HK-2 (cell line): Measurements from ENCODE around the gene CST4.
"Not testable (repeated sequence)": the region's sequence is repeated elsewhere in the genome, so short reads cannot be mapped to it uniquely, and the experiment has no call there.

ENCODE experiments used
- DNase-seq: peaks from one replicate; pipeline ENCODE4 v3.0.0-alpha.2; 2018; ENCODE audit not compliant: unreplicated experiment

CST4 gene

DNA sequence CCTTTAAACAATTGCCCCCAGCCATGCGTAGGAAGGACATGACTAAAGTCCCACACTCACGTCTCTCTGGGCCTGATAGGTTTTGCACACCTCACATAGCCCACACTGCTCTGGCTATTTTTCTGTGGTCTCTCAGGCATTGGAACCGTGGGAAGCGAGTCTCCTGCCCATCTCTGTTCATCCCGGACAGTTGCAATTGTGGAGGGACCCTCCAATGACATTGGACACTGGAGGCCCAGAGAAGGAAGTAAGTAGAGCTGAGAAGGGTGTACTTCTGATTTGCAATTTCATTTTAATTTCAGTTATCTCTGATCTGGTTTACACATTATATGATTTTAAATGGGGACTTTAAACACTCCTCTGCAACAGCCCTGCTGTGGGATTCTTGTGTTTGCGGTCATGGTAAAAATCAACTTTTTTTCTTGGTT lies 27.8 kb downstream of the CST4 start:
- DNase-seq = no peak

DNA sequence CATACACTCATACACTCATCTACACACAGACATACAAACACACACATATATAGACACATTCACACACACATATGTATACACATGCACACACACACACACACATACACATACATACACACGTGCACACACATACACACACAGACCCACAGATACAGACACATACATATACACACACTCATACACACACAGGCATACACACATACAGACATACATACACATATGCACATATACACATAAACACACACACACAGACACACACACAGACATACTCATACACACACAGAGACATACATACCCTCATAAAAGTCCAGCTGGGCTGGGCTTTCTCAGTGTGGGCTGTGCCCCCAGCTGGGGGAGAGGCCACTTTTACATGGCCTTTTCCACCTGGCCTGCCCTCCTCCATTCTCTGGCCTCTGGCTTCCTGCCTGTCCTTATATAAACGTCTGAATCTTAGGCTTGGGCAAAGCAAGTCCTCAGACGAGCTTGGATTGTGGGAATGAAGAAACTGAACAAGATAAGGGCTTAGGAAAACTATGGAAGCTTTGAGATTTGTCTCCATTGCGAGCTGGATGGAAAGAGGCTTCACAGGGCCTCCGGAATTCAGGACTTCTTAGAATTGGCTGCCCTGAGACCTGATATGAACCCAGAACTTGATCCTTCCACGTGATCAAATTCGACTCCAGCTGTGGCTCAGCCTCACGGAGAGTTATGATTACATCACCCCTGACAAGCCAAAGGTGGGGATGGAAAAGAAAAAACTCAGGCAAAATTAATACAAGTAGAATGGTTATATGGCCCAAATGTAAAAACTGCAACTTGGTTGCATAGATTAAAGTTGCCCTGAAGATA lies 28.6 kb downstream of the CST4 start:
- no peak for DNase-seq

DNA sequence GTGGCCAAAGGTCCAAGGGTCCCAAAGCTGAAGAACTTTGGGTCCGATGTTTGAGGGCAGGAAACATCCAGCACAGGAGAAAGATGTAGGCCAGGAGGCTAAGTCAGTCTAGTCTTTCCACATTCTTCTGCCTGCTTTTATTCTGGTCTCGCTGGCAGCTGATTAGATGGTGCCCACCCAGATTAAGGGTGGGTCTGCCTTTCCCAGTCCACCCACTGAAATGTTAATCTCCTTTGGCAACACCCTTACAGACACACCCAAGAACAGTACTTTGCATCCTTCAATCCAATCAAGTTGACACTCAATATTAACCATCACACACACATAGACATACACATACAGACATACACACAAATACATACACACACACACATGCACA lies 29.2 kb downstream of the CST4 start:
- DNase-seq = not testable (repeated sequence)

DNA sequence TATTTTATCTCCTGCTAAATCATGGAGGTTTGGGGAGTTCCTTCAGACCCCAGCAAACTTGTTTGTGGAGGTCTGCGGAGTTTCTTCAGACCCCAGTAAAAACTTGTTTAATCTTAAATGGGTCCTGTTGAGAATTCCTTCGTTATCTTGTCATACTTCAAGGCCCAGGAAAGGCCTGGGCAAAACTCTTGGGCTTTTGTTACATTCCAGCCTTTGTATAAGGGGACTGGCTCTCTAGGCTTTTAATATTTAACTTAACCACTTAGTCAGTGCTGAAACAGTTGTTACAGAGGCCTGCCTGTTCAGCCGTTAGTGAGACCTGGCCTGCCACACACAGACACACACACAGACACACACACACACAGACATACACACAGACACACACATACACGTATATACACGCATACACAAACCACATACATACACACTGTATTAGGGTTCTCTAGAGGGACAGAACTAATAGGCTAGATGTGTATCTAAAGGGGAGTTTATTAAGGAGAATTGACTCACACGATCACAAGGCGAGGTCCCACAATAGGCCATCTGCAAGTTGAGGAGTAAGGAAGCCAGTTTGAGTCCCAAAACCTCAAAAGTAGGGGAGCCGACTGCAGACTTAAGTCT lies 29.7 kb downstream of the CST4 start:
- DNase-seq = peak; percentile 66

DNA sequence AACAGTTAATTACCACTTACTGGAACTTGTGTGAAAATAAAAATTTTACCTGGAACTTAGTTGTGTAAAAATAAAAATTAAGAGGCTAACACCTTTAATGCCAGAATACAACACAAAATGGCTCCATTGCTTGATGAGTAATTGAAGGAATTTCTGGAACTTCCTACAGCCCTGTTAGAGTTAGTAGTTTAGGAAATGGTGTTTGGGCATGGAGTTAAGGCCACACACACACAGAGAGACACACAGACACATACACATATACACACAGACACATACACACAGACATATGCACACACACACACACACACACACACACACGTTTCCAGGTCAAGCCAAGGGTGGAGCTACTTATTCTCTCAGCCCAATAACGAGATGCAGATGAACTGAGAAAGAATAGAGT lies 30.5 kb downstream of the CST4 start:
- DNase-seq = no peak

DNA sequence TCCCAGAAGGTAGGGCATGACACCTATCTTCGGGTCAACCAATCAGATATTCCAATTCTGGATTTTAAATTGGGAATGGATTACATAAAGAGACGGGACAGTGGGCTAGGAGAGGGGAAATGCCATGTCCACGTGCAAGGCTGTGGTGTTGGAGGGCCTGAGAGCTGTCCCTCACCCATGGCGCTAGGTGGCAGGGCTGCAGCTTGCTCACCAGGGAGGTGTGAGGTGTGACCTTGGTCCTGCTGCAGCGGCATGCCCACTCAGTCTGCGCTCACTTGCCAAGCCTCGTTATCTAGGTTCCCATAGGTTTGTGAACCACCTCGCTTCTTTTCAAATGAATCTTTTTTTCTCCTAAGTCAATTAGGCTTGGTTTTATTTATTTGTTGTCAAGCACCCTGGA lies 31.6 kb downstream of the CST4 start:
- no peak for DNase-seq

DNA sequence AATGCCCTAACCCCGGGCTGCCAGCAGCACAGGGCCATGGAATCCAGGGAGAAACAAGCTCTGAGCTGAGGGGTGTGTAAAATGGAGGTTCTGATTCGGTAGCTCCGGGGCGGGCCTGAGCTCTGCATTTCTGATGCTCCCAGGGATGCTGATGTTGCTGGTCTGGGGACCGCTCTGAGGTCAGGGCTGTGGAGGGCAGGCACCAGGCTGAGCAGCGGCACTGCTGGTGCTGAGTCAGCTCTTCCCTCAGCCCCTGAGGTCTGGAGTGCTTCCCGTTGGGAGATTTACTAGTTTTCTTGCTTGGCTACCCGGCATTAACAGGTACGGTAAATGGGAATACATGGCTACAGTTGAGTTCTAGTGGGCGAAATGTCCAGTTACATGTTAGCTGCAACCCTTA lies 32.5 kb downstream of the CST4 start:
- DNase-seq = no peak

DNA sequence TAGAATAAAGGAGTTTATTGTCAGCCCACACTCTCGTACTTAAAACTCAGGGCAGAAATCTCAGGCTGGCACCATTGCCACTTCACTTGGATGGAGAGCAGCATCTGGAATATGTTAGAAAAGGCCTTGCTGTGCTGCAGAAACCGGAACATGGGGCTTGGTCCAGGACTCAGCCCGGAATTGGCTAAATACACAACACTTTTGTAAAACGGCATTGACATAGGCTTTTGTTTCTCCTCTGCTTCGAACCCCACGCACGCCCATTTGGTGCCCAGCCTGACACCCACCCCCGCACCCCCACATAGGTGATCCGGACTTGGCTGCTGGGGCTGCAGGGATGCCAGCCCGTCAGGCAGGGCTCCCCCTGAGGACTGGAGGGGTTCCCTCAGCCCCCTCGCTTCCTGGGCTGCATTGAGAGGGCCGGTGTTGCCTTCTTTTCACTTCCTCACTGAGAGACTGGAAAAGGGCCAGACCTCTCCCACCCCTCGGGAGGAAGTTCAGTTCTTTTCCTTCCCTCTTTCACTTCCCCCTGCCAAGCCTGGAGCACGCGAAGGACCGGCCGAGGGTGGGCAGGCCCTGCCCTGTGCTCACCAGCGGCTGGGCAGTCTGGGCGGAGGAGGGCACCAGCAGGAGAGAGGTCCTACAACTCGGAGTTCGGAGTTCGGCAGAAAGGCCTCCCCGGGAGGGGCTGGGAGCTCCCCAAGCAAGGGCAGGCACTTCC lies 33.2 kb downstream of the CST4 start:
- DNase-seq = no peak

DNA sequence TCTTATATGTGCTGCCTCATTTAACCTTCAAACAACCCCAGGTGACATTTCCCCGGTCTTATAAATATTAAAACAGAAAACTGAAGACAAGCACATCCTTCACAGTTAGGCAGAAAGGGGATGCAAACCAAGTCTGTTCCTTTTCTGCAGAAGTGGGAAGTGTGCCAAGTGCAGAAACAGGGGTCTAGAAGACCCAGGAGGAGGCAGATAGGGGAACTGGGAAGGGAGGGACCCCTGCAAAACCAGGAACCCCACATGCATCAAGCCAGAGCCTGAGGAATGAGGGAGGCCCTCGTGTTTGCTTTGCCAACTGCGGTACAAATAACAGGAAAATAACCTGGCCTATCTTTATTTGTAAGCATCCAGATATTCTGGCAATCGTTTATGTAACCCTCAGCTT lies 34.1 kb downstream of the CST4 start:
- no peak for DNase-seq

DNA sequence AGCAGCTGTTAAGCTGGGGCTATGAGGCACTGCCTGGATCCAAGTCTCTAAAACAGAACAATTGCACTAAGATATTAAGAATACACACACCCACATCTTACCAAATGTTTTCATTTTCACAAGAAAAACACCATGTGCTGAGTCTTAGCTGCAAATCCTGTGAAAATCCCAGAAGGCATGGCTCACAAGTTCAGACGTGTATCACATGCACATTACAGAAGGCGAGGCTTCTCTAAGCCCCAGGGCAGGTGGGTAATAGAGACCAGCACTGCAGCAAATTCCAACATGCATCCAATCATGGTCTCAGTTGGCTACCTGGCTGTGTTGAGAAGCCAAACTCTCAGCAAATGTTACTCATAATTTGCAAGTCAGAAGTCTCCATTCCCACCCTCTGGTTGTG lies 34.8 kb downstream of the CST4 start:
- DNase-seq = no peak

DNA sequence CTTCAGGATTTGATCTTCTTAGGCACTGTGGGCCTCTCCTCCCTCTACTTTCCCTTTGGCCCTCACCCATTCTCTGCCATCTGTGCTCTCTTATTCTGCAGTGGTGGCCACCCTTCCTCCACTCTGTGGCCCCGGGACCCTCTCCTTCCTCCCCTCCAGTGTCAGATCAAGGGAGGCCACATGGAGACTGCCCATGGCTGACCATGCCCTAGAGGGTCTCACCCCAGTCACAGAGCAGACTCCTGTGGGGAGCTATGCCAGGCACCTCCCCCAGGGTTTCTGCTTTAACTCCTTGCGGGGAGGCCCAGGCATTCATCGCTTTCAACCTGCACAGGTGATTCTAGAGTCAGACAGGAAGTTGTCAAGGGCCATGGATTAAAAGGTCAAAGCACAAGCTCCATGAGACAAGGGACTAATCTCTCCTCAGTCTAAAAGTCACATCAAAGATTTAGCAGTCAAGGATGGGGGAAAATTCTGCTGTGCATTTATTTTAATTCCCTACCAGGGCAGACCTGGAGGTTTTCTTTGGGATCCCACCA lies 35.4 kb downstream of the CST4 start:
- DNase-seq = no peak

DNA sequence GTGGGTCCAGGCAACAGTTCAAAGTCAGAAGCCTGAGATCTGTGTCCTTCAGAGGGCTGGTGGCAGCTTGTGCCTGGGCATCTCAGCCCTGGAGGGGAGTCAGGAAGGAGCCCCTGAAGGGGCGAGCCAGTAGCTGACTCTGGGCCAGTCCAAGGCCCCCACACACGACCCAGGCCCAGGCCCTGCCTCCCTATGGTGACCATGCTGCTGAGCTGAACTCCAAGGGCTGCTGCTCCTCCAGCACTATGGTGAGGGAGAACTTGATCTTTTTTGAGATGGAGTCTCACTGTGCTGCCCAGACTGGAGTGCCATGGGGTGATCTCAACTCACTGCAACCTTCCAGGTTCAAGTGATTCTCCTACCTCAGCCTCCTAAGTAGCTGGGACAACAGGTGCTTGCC lies 35.9 kb downstream of the CST4 start:
- no peak for DNase-seq

DNA sequence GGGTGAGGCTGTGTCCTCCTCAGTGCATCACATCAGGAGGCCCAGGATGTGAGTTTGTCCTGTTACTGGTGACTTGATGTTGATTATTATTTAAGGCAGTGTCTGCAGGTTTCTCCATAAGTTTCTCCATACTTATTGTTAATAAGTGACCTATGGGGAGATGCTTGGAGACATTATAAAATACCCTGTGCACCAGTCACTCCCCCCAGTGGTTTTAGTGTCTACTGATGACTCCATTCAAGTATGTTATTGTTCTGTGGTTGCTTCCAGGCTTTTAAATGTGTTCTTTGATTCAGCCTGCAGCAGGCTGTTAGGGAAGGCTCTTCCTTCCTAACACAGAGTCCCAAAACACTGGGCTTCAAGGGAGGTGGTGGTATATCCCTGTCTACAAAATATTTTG lies 36.5 kb downstream of the CST4 start:
- no peak for DNase-seq

DNA sequence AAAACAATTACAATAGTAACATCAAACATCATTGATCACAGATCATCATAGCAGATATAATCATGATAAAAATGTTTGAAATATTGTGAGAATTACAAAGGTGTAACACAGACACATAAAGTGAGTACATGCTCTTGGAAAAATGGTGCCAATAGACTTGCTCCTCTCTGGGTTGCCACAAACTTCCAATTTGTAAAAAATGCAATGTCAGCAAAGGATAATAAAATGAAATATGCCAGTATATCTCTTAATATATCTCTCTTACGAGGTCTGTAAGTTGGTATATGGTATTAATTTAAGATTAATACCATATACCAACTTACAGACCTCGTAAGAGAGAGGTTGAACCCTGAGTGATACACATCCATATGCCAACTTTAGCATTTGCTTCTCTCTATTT lies 37.7 kb downstream of the CST4 start:
- DNase-seq = no peak

DNA sequence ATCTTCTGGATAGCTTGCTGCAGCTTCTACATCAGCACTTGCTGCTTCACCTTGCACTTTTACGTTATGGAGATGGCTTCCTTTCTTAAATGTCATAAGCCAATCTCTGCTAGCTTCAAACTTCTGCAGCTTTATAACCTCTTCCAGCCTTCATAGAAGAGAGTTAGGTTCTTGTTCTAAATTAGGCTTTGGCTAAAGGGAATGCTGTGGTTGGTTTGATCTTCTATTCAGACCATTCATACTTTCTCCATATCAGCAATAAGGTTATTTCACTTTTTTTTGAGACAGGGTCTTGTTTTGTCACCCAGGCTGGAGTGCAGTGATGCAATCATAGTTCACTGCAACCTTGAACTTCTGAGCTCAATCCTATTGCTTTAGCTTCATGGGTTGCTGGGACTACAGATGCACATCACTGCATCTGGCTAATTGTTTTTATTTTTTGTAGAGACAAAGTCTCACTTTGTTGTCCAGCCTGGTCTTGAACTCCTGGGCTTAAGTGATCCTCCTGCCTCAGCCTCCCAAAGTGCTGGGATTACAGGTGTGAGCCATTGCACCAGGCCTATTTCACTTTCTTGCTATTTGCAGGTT lies 38.9 kb downstream of the CST4 start:
- no peak for DNase-seq

DNA sequence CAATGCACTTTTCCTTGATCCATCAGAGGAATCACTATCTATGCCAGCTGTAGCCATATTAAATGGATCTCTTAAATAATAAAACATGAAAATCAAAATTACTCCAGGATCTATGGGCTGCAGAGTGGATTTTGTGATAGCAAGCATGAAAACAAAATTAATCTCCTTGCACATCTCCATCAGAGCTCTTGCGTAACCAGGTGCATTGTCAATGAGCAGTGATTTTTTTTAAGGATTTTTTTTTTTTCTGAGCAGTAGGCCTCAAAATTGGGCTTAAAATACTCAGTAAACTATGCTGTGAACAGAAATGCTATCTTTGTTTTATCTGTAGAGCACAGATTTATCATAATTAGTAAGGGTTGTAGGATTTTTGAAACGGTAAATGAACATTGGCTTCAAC lies 39.6 kb downstream of the CST4 start:
- no peak for DNase-seq

DNA sequence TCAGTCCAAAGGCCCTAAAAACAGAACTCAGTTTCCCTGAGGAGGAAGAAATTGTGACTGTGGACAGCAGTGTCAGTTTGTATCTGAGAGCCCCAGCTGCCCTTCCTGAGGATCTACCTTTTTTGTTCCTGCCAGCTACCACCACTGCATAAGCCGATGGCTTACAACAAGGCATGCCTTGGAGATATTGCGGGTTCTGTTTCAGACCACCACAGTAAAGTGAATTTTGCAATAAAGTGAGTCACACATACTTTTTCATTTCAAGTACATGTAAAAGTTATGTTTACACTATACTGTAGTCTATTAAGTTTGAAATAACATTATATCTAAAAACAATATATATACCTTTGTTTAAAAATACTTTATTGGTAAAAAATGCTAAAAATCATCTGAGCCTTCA lies 41.5 kb downstream of the CST4 start:
- no peak for DNase-seq

DNA sequence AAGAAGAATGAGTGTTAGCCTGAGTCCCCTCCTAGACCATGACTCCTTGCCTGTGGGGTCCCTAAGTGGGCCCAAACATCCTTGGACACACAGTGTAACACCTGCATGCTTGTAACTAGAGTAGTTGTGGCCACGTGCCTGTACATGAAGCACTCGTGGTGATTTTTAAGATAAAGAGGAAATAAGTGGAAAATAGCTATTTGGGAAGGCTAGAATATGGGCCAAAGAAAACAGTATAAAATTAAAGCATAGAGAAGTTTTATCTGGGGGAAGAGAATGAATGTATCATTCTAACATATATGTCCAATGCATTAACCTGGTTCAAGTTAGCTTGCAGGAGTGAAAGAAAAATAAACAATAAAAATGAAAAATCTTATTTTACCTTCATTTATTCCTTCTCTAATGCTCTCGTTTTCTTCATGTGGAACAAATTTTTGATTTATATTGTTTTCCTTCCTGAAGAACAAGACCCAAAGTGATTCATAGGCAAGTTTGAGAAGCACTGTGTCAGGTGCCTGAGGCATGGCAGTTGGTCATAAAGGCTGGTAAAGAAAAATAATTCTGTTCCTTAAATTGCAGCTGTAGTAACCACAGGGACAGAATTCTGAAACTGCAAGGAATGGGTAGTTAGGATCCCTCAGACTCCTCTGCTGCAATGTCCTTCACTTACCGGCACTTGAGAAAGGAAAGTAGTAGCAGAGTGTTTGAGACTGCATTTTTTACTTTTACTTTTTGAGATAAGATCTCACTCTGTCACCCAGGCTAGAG lies 42.5 kb downstream of the CST4 start:
- no peak for DNase-seq

DNA sequence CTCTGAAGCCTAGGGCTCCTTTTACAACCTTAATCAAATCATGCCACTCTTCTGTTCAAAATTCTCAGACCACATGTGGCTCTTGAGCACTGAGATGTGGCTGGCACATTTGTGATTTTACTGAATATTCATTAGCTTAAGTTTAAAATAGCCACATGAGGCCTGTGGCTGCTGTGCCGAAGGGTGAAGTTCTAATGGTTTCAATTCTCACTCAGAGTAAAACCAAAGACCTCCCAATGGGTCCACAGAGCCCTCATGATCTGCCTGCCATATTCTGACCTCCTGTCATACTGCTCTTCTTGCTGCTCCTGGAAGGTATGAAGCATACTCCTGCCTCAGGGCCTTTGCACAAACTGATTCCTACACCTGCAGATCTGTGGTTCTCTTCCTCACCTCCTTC lies 43.3 kb downstream of the CST4 start:
- no peak for DNase-seq

DNA sequence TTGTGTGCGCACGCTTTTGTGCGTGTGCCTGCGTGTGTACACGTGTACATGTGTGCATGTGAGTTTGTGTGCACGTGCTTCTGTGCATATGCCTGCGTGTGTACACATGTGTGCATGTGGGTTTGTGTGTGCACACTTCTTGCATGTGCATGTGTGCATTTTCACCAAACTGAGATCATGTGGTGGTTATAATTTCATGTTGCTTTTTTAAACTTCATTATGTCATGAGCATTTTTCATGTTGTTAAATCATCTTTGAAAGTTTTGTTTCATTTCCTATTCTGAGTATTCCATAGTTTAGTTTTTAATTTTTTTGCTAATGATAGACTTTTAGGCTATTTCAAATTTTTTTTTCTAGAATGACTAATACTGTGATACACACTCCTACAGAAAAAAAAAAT lies 44.7 kb downstream of the CST4 start:
- no peak for DNase-seq

DNA sequence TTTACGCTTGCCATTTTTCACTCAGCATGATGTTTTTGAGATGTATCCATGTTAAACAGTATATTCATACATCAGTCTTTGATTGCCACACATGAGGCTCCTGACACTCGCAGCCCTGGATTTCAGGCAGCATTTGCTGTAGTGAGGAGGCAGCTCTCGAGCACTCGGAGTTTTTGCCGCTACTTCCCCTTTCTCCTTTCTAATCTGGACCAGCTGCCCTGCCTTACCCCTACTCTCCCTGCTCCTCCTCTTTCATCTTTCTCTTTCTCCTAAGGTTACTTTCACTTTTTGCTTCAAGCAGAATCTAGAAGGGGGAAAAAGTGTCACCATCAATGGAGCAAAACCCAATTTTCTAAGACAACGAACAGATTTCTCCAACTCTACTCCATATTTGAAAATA lies 45.2 kb downstream of the CST4 start:
- no peak for DNase-seq
